Spleen (tissue), 11 donors: Measurements from ENCODE around the gene DLST. TPM values are rescaled to one million over a fixed set of nuclear protein-coding genes. Genes with fewer than 3 reads are reported as not detected.

Experiments
- DNase-seq: peaks from one replicate; pipeline ENCODE4 v3.0.0-alpha.2; 2020
- H3K27ac ChIP-seq, 8 donors: fragments of 200-600 bp; sonication (generic) in 7 of 8; 1 replicate in 4 of 8; 2 replicates in 4 of 8; pipeline versions ENCODE4 v1.5.0 to v1.8.0; 2016 to 2021; ENCODE audit warnings: inconsistent platforms in 4 of 8, mild to moderate bottlenecking in 4 of 8, moderate library complexity in 1 of 8
- H3K27me3 ChIP-seq, 7 donors: fragments of 200-600 bp; sonication (generic) in 6 of 7; replicated peaks in 1 of 7; 1 replicate in 4 of 7; 2 replicates in 3 of 7; pipeline versions ENCODE4 v1.5.0 to v1.8.0; 2016 to 2021; ENCODE audit warnings: inconsistent platforms in 3 of 7, mild to moderate bottlenecking in 1 of 7
- H3K36me3 ChIP-seq, 6 donors: fragments of 200-600 bp; sonication (generic) in 5 of 6; 1 replicate in 4 of 6; 2 replicates in 2 of 6; pipeline versions ENCODE4 v1.5.0 to v1.8.0; 2016 to 2021; ENCODE audit warnings: inconsistent platforms in 2 of 6
- H3K4me1 ChIP-seq, 6 donors: fragments of 200-600 bp; sonication (generic) in 5 of 6; 1 replicate in 3 of 6; 2 replicates in 3 of 6; pipeline versions ENCODE4 v1.5.0 to v1.8.0; 2016 to 2021; ENCODE audit warnings: inconsistent platforms in 3 of 6
- H3K4me3 ChIP-seq, 8 donors: fragments of 200-600 bp; sonication (generic) in 7 of 8; 1 replicate in 4 of 8; 2 replicates in 4 of 8; pipeline versions ENCODE4 v1.5.0 to v1.8.0; 2016 to 2021; ENCODE audit warnings: inconsistent platforms in 4 of 8, mild to moderate bottlenecking in 4 of 8, moderate library complexity in 2 of 8
- H3K9me3 ChIP-seq, 8 donors: fragments of 200-600 bp; sonication (generic) in 7 of 8; 1 replicate in 4 of 8; 2 replicates in 4 of 8; pipeline versions ENCODE4 v1.5.0 to v1.8.0; 2016 to 2021; ENCODE audit warnings: inconsistent platforms in 4 of 8
- POLR2A ChIP-seq, 3 donors: fragments of 450-650 bp; IDR thresholded peaks; one replicate each; pipeline ENCODE4 v1.5.1; 2017; ENCODE audit warnings: antibody characterized with exemption in 3 of 3, mild to moderate bottlenecking in 1 of 3
- POLR2AphosphoS5 ChIP-seq, 3 donors: sonication (generic); formaldehyde crosslinking; IDR thresholded peaks; one replicate each; pipeline ENCODE4 v1.5.1; 2017; ENCODE audit warnings: antibody characterized with exemption in 3 of 3
- WGBS, 5 donors: extraction: QIAGEN DNeasy Blood & Tissue Kit in 3 of 5; methylation state at CpG; one replicate each; pipeline versions ENCODE4 v1.1.5 to v1.1.7; 2013 to 2018; 5-methylcytosine and 5-hydroxymethylcytosine counted together
- intact Hi-C: fragments of 100-400 bp; cut with DNase I; formaldehyde crosslinking; loops from one replicate; pipeline ENCODE4 v1.15.0; 2023; ENCODE audit warnings: low total_unique reads
- polyA plus RNA-seq, 3 donors: library from polyadenylated mRNA; stranded (reverse); fragments of 200-250 nt; gene quantifications; one replicate each; pipeline ENCODE4 v1.2.1, GENCODE V29; 2013
- total RNA-seq, 7 donors: library from RNA; depleted of rRNA in 3 of 7; stranded (reverse); fragments of >200 nt in 3 of 7; fragmentation: NEBNext Ultra II Directional in 4 of 7; extraction: Animal tissue kit (Norgen Biotek cat#: 25700) in 4 of 7; gene quantifications; one replicate each; pipeline versions ENCODE4 v1.1.0 to v1.2.1, GENCODE V29; 2016 to 2021
- TF ChIP-seq, protein P1 (sequence below), 11 experiments: fragments of 200-600 bp in 7 of 11; fragments of 450-650 bp in 4 of 11; sonication (generic) in 4 of 11; IDR thresholded peaks in 8 of 11; conservative IDR thresholded peaks in 3 of 11; 1 replicate in 7 of 11; 2 replicates in 4 of 11; pipeline versions ENCODE4 v1.4.0 to v1.8.0; 2016 to 2021; ENCODE audit warnings: antibody characterized with exemption in 11 of 11, inconsistent platforms in 4 of 11, mild to moderate bottlenecking in 1 of 11
- donor health status: healthy with polysubstance abuse.
- donor health status: DM: no; HTN: no; CAD: no; lungs with moderate emphysema.
- donor health status: DM: no; HTN: no; CAD: no.
- donor health status: Bipolar disorder and iron deficiency.
- donor health status: healthy.
- donor health status: DM: no; HTN: no; CAD: no.
- donor health status: DM: yes; HTN: yes; CAD: no.

Gene DLST
- total and polyA plus RNA-seq, 10 donors = 33.1 to 80.0 (median 74.7) TPM

GRCh38 chr14:74918380-74918779 is 36.7 kb downstream of the DLST start:
- no peak for TF ChIP-seq POLR2A (IDR thresholded peaks at IDR 0.05)
- TF ChIP-seq, protein P1, sequence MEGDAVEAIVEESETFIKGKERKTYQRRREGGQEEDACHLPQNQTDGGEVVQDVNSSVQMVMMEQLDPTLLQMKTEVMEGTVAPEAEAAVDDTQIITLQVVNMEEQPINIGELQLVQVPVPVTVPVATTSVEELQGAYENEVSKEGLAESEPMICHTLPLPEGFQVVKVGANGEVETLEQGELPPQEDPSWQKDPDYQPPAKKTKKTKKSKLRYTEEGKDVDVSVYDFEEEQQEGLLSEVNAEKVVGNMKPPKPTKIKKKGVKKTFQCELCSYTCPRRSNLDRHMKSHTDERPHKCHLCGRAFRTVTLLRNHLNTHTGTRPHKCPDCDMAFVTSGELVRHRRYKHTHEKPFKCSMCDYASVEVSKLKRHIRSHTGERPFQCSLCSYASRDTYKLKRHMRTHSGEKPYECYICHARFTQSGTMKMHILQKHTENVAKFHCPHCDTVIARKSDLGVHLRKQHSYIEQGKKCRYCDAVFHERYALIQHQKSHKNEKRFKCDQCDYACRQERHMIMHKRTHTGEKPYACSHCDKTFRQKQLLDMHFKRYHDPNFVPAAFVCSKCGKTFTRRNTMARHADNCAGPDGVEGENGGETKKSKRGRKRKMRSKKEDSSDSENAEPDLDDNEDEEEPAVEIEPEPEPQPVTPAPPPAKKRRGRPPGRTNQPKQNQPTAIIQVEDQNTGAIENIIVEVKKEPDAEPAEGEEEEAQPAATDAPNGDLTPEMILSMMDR (IDR thresholded peaks at IDR 0.05 in 8 of 11, conservative IDR thresholded peaks at IDR 0.05 in 3 of 11) = no peak
- TF ChIP-seq POLR2AphosphoS5 (IDR thresholded peaks at IDR 0.05) = no peak
- WGBS, 5 donors = 91 to 98% (median 95%) methylated on average over 9 of the region's 9 CpGs
- no peak overlapping the region for H3K4me3 ChIP-seq
- H3K9me3 ChIP-seq = no peaks in the 10 kb centered on the region
- no peak for DNase-seq
- H3K36me3 ChIP-seq = no peaks in the 10 kb centered on the region
- peaks cover 0 to 38% (median 20%) of the 10 kb centered on the region in 6 donors for H3K4me1 ChIP-seq
- peaks cover 0 to 11% (median 0%) of the 10 kb centered on the region in 7 donors for H3K27me3 ChIP-seq
- intact Hi-C loops = no loop called here
- H3K27ac ChIP-seq = no peak overlapping the region

DNA sequence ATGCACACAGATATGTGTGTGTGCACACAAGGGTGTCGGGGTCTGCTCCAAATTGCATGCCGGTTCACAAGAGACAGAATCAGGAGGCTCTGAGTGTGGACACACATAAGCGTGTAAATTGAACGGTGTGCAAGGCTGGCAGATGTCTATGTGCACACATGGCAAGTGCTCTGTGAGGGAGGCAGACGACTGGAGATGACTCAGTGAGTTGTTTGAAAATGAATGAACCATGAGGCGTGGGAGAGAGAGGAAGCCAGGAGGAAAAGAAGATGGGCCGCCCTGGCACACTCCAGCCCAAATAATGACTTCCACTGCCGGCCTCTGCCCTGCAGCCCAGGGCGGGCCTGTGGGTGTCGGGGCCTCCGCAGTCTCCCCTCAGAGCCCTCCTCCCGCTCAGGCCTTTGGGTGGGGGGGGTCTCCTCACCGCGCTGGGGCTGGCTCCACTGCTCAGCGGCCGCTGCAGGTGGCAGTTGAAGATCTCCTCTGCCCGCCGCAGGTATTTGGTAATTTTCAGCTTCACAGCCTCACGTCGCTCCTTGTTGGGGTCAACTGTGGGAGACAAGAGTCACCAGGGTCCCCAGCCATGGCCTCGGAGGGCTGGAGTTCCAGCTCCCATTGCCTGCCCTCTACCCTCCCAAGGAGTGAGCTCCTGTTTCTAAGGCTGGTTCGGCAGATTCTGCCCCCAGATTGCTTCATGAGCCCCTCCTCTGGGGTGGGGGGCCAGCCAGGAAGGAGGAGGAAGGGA is 37.9 kb downstream of the DLST start:
- Histone ChIP-seq H3K36me3 (no peaks in the 10 kb centered on the region), H3K4me1 (peaks cover 0 to 37% (median 22%) of the 10 kb centered on the region in 6 donors), H3K9me3 (no peaks in the 10 kb centered on the region), H3K4me3 (no peak overlapping the region), H3K27ac (no peak overlapping the region), H3K27me3 (peaks cover 0 to 17% (median 0%) of the 10 kb centered on the region in 7 donors)
- TF ChIP-seq, protein P1 (IDR thresholded peaks at IDR 0.05 in 8 of 11, conservative IDR thresholded peaks at IDR 0.05 in 3 of 11) = no peak
- TF ChIP-seq POLR2A (IDR thresholded peaks at IDR 0.05) = no peak
- TF ChIP-seq POLR2AphosphoS5 (IDR thresholded peaks at IDR 0.05) = no peak
- DNase-seq = peak; percentile 43
- 83 to 93% (median 86%) methylated on average over 22 of the region's 22 CpGs for WGBS, 5 donors
- intact Hi-C loops = no loop called here

- Histone ChIP-seq H3K36me3 (no peaks in the 10 kb centered on the region), H3K9me3 (no peaks in the 10 kb centered on the region), H3K27ac (no peak overlapping the region), H3K27me3 (peaks cover 0 to 17% (median 0%) of the 10 kb centered on the region in 7 donors), H3K4me1 (peaks cover 0 to 36% (median 22%) of the 10 kb centered on the region in 6 donors), H3K4me3 (no peak overlapping the region)
- intact Hi-C loops = no loop called here
- no peak for DNase-seq
- 87 to 93% (median 92%) methylated on average over 4 of the region's 4 CpGs for WGBS, 5 donors
- TF ChIP-seq POLR2A (IDR thresholded peaks at IDR 0.05) (no peak), POLR2AphosphoS5 (IDR thresholded peaks at IDR 0.05) (no peak)
- TF ChIP-seq, protein P1 (IDR thresholded peaks at IDR 0.05 in 8 of 11, conservative IDR thresholded peaks at IDR 0.05 in 3 of 11) = no peak
Measured at GRCh38 chr14:74920281-74920680, 38.6 kb downstream of the DLST start.

GRCh38 chr14:74921053-74921620 is 39.4 kb downstream of the DLST start:
- Histone ChIP-seq H3K9me3 (no peaks in the 10 kb centered on the region), H3K27me3 (peaks cover 0 to 17% (median 0%) of the 10 kb centered on the region in 7 donors), H3K27ac (no peak overlapping the region), H3K4me3 (no peak overlapping the region), H3K36me3 (no peaks in the 10 kb centered on the region), H3K4me1 (peaks cover 0 to 36% (median 22%) of the 10 kb centered on the region in 6 donors)
- intact Hi-C loops = no loop called here
- TF ChIP-seq POLR2A (IDR thresholded peaks at IDR 0.05) = no peak
- WGBS, 5 donors = 89 to 97% (median 92%) methylated on average over 13 to 19 of the region's 19 CpGs
- no peak for DNase-seq
